ENCODE measurements around the gene CPZ. TPM values are rescaled to one million over a fixed set of nuclear protein-coding genes. Genes with fewer than 3 reads are reported as not detected.

Gene CPZ
- total RNA-seq, 1 experiment from 2014 or later = not detected

GRCh38 chr4:8642651-8643321 lies 50.2 kb downstream of the CPZ start:
- DNase-seq = no peak
- no peaks in the 10 kb centered on the region for H3K36me3 ChIP-seq (ENCODE audit: insufficient read depth, low read length)
- H3K4me2 ChIP-seq (ENCODE audit: low read depth, low read length, poor library complexity, severe bottlenecking) = no peak overlapping the region
- H2AFZ ChIP-seq (ENCODE audit: low read length) = no peak overlapping the region
- H3K27me3 ChIP-seq (ENCODE audit: low read length) = no peaks in the 10 kb centered on the region
- no peak overlapping the region for H3K9ac ChIP-seq (ENCODE audit: low read length)
- no peaks in the 10 kb centered on the region for H3K9me2 ChIP-seq (replicated peaks; ENCODE audit: insufficient read depth, low read length)
- no peaks in the 10 kb centered on the region for H3K4me1 ChIP-seq (ENCODE audit: low read length)
- H3K4me3 ChIP-seq (ENCODE audit: low read length) = no peak overlapping the region
- H4K20me1 ChIP-seq (ENCODE audit: insufficient read depth, low read depth, low read length) = no peaks in the 10 kb centered on the region
- no peak overlapping the region for H3K27ac ChIP-seq (ENCODE audit: low read length)
- H3K79me2 ChIP-seq (ENCODE audit: low read length) = no peaks in the 10 kb centered on the region
- H3K9me3 ChIP-seq (ENCODE audit: low read length) = no peaks in the 10 kb centered on the region

GRCh38 chr4:8643441-8643840 lies 50.9 kb downstream of the CPZ start:
- no peak overlapping the region for H2AFZ ChIP-seq (ENCODE audit: low read length)
- no peak overlapping the region for H3K4me2 ChIP-seq (ENCODE audit: low read depth, low read length, poor library complexity, severe bottlenecking)
- no peak overlapping the region for H3K27ac ChIP-seq (ENCODE audit: low read length)
- H3K27me3 ChIP-seq (ENCODE audit: low read length) = no peaks in the 10 kb centered on the region
- no peaks in the 10 kb centered on the region for H3K36me3 ChIP-seq (ENCODE audit: insufficient read depth, low read length)
- H4K20me1 ChIP-seq (ENCODE audit: insufficient read depth, low read depth, low read length) = no peaks in the 10 kb centered on the region
- no peaks in the 10 kb centered on the region for H3K9me3 ChIP-seq (ENCODE audit: low read length)
- H3K9me2 ChIP-seq (replicated peaks; ENCODE audit: insufficient read depth, low read length) = no peaks in the 10 kb centered on the region
- H3K4me1 ChIP-seq (ENCODE audit: low read length) = no peaks in the 10 kb centered on the region
- H3K79me2 ChIP-seq (ENCODE audit: low read length) = no peaks in the 10 kb centered on the region
- no peak overlapping the region for H3K9ac ChIP-seq (ENCODE audit: low read length)
- DNase-seq = no peak
- H3K4me3 ChIP-seq (ENCODE audit: low read length) = no peak overlapping the region

- no peak for DNase-seq
- no peak overlapping the region for H3K4me3 ChIP-seq (ENCODE audit: low read length)
Observed at GRCh38 chr4:8643986-8644385, 51.4 kb downstream of the CPZ start.

GRCh38 chr4:8644461-8644891 lies 51.9 kb downstream of the CPZ start:
- DNase-seq = no peak
- no peaks in the 10 kb centered on the region for H3K79me2 ChIP-seq (ENCODE audit: low read length)
- H3K4me2 ChIP-seq (ENCODE audit: low read depth, low read length, poor library complexity, severe bottlenecking) = no peak overlapping the region
- H3K9me3 ChIP-seq (ENCODE audit: low read length) = no peaks in the 10 kb centered on the region
- no peaks in the 10 kb centered on the region for H4K20me1 ChIP-seq (ENCODE audit: insufficient read depth, low read depth, low read length)
- H3K27me3 ChIP-seq (ENCODE audit: low read length) = no peaks in the 10 kb centered on the region
- H3K27ac ChIP-seq (ENCODE audit: low read length) = no peak overlapping the region
- no peaks in the 10 kb centered on the region for H3K36me3 ChIP-seq (ENCODE audit: insufficient read depth, low read length)
- H3K9me2 ChIP-seq (replicated peaks; ENCODE audit: insufficient read depth, low read length) = no peaks in the 10 kb centered on the region
- no peak overlapping the region for H2AFZ ChIP-seq (ENCODE audit: low read length)
- no peak overlapping the region for H3K9ac ChIP-seq (ENCODE audit: low read length)
- H3K4me3 ChIP-seq (ENCODE audit: low read length) = no peak overlapping the region
- H3K4me1 ChIP-seq (ENCODE audit: low read length) = no peaks in the 10 kb centered on the region

More at GRCh38 chr4:8643986-8644385, 51.4 kb downstream of the CPZ start:
- H3K4me1 ChIP-seq (ENCODE audit: low read length) = no peaks in the 10 kb centered on the region
- H3K27me3 ChIP-seq (ENCODE audit: low read length) = no peaks in the 10 kb centered on the region
- no peak overlapping the region for H2AFZ ChIP-seq (ENCODE audit: low read length)
- no peaks in the 10 kb centered on the region for H3K9me2 ChIP-seq (replicated peaks; ENCODE audit: insufficient read depth, low read length)
- H3K9ac ChIP-seq (ENCODE audit: low read length) = no peak overlapping the region
- H3K36me3 ChIP-seq (ENCODE audit: insufficient read depth, low read length) = no peaks in the 10 kb centered on the region
- no peaks in the 10 kb centered on the region for H3K9me3 ChIP-seq (ENCODE audit: low read length)
- H3K27ac ChIP-seq (ENCODE audit: low read length) = no peak overlapping the region
- no peak overlapping the region for H3K4me2 ChIP-seq (ENCODE audit: low read depth, low read length, poor library complexity, severe bottlenecking)
- H3K79me2 ChIP-seq (ENCODE audit: low read length) = no peaks in the 10 kb centered on the region
- no peaks in the 10 kb centered on the region for H4K20me1 ChIP-seq (ENCODE audit: insufficient read depth, low read depth, low read length)

- no peaks in the 10 kb centered on the region for H4K20me1 ChIP-seq (ENCODE audit: insufficient read depth, low read depth, low read length)
- no peak overlapping the region for H3K27ac ChIP-seq (ENCODE audit: low read length)
- no peak overlapping the region for H3K4me3 ChIP-seq (ENCODE audit: low read length)
- no peak overlapping the region for H3K9ac ChIP-seq (ENCODE audit: low read length)
- no peak for DNase-seq
- H3K36me3 ChIP-seq (ENCODE audit: insufficient read depth, low read length) = no peaks in the 10 kb centered on the region
- no peak overlapping the region for H2AFZ ChIP-seq (ENCODE audit: low read length)
- H3K79me2 ChIP-seq (ENCODE audit: low read length) = no peaks in the 10 kb centered on the region
- H3K4me1 ChIP-seq (ENCODE audit: low read length) = no peaks in the 10 kb centered on the region
- H3K9me2 ChIP-seq (replicated peaks; ENCODE audit: insufficient read depth, low read length) = no peaks in the 10 kb centered on the region
- no peak overlapping the region for H3K4me2 ChIP-seq (ENCODE audit: low read depth, low read length, poor library complexity, severe bottlenecking)
- no peaks in the 10 kb centered on the region for H3K9me3 ChIP-seq (ENCODE audit: low read length)
- H3K27me3 ChIP-seq (ENCODE audit: low read length) = no peaks in the 10 kb centered on the region
Observed at GRCh38 chr4:8644966-8645752, 52.6 kb downstream of the CPZ start.

GRCh38 chr4:8645753-8646124 lies 53.2 kb downstream of the CPZ start:
- Histone ChIP-seq H3K4me1 (ENCODE audit: low read length) (no peaks in the 10 kb centered on the region), H3K36me3 (ENCODE audit: insufficient read depth, low read length) (no peaks in the 10 kb centered on the region), H3K9me2 (replicated peaks; ENCODE audit: insufficient read depth, low read length) (no peaks in the 10 kb centered on the region), H3K4me2 (ENCODE audit: low read depth, low read length, poor library complexity, severe bottlenecking) (no peak overlapping the region), H3K4me3 (ENCODE audit: low read length) (no peak overlapping the region), H3K9ac (ENCODE audit: low read length) (no peak overlapping the region), H3K9me3 (ENCODE audit: low read length) (no peaks in the 10 kb centered on the region), H3K27ac (ENCODE audit: low read length) (no peak overlapping the region), H4K20me1 (ENCODE audit: insufficient read depth, low read depth, low read length) (no peaks in the 10 kb centered on the region), H3K79me2 (ENCODE audit: low read length) (no peaks in the 10 kb centered on the region), H2AFZ (ENCODE audit: low read length) (no peak overlapping the region), H3K27me3 (ENCODE audit: low read length) (no peaks in the 10 kb centered on the region)
- DNase-seq = no peak

GRCh38 chr4:8646296-8647093 lies 53.9 kb downstream of the CPZ start:
- Histone ChIP-seq H4K20me1 (ENCODE audit: insufficient read depth, low read depth, low read length) (no peaks in the 10 kb centered on the region), H3K27ac (ENCODE audit: low read length) (no peak overlapping the region), H3K9me2 (replicated peaks; ENCODE audit: insufficient read depth, low read length) (no peaks in the 10 kb centered on the region), H3K36me3 (ENCODE audit: insufficient read depth, low read length) (no peaks in the 10 kb centered on the region), H3K4me2 (ENCODE audit: low read depth, low read length, poor library complexity, severe bottlenecking) (no peak overlapping the region), H3K9me3 (ENCODE audit: low read length) (no peaks in the 10 kb centered on the region), H3K9ac (ENCODE audit: low read length) (no peak overlapping the region), H3K4me3 (ENCODE audit: low read length) (no peak overlapping the region), H3K4me1 (ENCODE audit: low read length) (no peaks in the 10 kb centered on the region), H3K27me3 (ENCODE audit: low read length) (no peaks in the 10 kb centered on the region), H3K79me2 (ENCODE audit: low read length) (no peaks in the 10 kb centered on the region), H2AFZ (ENCODE audit: low read length) (no peak overlapping the region)
- no peak for DNase-seq

GRCh38 chr4:8647094-8647570 lies 54.6 kb downstream of the CPZ start:
- H3K79me2 ChIP-seq (ENCODE audit: low read length) = no peaks in the 10 kb centered on the region
- H3K36me3 ChIP-seq (ENCODE audit: insufficient read depth, low read length) = no peaks in the 10 kb centered on the region
- H3K9me2 ChIP-seq (replicated peaks; ENCODE audit: insufficient read depth, low read length) = no peaks in the 10 kb centered on the region
- H3K27ac ChIP-seq (ENCODE audit: low read length) = no peak overlapping the region
- H3K4me1 ChIP-seq (ENCODE audit: low read length) = no peaks in the 10 kb centered on the region
- H3K4me3 ChIP-seq (ENCODE audit: low read length) = no peak overlapping the region
- no peak for DNase-seq
- no peak overlapping the region for H3K4me2 ChIP-seq (ENCODE audit: low read depth, low read length, poor library complexity, severe bottlenecking)
- H3K27me3 ChIP-seq (ENCODE audit: low read length) = no peaks in the 10 kb centered on the region
- H3K9me3 ChIP-seq (ENCODE audit: low read length) = no peaks in the 10 kb centered on the region
- no peaks in the 10 kb centered on the region for H4K20me1 ChIP-seq (ENCODE audit: insufficient read depth, low read depth, low read length)
- H2AFZ ChIP-seq (ENCODE audit: low read length) = no peak overlapping the region
- no peak overlapping the region for H3K9ac ChIP-seq (ENCODE audit: low read length)
